IPS DF 6.9 (cell line): ENCODE measurements around the gene CSRP1.

Experiments used
- DNase-seq: peaks from one replicate; pipeline ENCODE4 v3.0.0-alpha.2; 2013; ENCODE audit warnings: low read depth, low spot score
- H3K27ac ChIP-seq: one replicate; pipeline ENCODE4 v1.5.1; 2013; ENCODE audit warnings: low read length, control low read depth
- H3K27me3 ChIP-seq: 2 replicates; pipeline ENCODE4 v1.6.1; 2013; ENCODE audit warnings: mild to moderate bottlenecking, low read length; ENCODE audit not compliant: control insufficient read depth, insufficient read depth
- H3K36me3 ChIP-seq: 2 replicates; pipeline ENCODE4 v1.6.1; 2013; ENCODE audit warnings: low read length; ENCODE audit not compliant: control insufficient read depth, insufficient read depth
- H3K4me1 ChIP-seq: 2 replicates; pipeline ENCODE4 v1.6.1; 2013; ENCODE audit warnings: low read length; ENCODE audit not compliant: control insufficient read depth, insufficient read depth
- H3K4me3 ChIP-seq: 2 replicates; pipeline ENCODE4 v1.5.1; 2013; ENCODE audit warnings: mild to moderate bottlenecking, low read length
- H3K9me3 ChIP-seq: 2 replicates; pipeline ENCODE4 v1.6.1; 2013; ENCODE audit warnings: low read length, inconsistent platforms; ENCODE audit not compliant: control insufficient read depth, insufficient read depth
- WGBS: extraction: QIAGEN DNeasy Blood & Tissue Kit; methylation state at CpG from one replicate; pipeline ENCODE4 v1.1.7; 2013; ENCODE audit warnings: mixed read lengths, missing lambda C conversion rate; ENCODE audit not compliant: insufficient read length, insufficient coverage; 5-methylcytosine and 5-hydroxymethylcytosine counted together

CSRP1 gene

DNA sequence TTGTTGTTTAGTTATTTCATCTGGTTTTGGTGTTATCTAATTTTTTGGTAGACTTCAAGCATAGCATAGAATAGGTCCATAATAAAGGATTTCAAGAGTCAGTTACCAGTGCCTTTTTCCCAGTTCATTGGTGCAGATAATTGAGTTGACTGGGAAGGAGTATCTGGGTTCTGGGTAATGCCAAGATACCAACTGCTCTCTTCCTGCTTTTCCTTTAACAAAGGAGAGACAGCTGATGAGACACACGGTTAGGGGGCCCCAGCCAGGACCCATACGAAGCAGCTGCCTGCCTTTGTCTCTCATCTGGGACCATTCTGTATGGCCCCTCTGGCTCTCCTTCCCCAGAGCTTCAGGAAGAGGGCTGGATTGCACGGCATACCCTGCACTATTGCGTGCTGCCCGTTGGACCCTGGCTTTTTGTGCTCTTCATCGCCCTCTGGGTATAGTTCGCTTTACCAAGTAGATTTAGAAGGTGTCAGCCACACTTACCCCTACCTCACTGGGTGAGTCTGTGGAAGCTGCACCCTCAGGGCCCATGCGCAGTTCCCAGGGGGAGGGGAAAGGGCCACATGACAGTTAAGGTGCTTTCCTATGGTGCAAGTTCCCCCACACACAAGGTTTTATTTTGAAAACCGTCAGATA lies 39.0 kb upstream of the CSRP1 start:
- Histone ChIP-seq H3K27ac (no peak overlapping the region), H3K4me1 (peaks cover 2% of the 10 kb centered on the region; the same call in 1 of the 2 replicates), H3K4me3 (no peak overlapping the region), H3K27me3 (no peaks in the 10 kb centered on the region; the same call in 1 of the 2 replicates), H3K9me3 (no peaks in the 10 kb centered on the region), H3K36me3 (no peaks in the 10 kb centered on the region)
- WGBS: no CpG with 5 or more reads among the region's 9 CpGs
- no peak for DNase-seq

DNA sequence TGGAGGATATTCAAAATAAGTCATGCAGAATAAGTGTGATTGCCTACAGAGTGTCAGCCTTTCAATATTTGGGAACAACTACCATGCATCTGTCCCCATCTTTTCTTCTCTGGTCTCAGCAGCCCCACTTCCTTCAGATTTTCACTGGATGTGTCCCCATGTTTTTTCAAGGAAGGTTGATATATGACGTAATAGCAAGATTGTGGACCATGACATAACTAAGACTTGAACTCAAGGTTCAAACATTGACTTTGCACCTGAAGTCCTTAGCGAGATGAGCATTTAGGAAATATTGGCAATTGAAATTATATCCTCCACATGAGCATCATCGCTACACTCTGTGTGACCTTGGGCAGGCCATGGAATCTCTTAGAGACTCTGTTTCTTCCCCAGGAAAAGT lies 37.8 kb upstream of the CSRP1 start:
- WGBS: no CpG with 5 or more reads among the region's 3 CpGs
- H3K4me3 ChIP-seq: no peak overlapping the region
- H3K9me3 ChIP-seq: no peaks in the 10 kb centered on the region
- H3K4me1 ChIP-seq: peaks cover 2% of the 10 kb centered on the region; the same call in 1 of the 2 replicates
- no peaks in the 10 kb centered on the region for H3K36me3 ChIP-seq
- peaks cover 5% of the 10 kb centered on the region; the same call in 1 of the 2 replicates for H3K27me3 ChIP-seq
- DNase-seq: no peak
- H3K27ac ChIP-seq: no peak overlapping the region

DNA sequence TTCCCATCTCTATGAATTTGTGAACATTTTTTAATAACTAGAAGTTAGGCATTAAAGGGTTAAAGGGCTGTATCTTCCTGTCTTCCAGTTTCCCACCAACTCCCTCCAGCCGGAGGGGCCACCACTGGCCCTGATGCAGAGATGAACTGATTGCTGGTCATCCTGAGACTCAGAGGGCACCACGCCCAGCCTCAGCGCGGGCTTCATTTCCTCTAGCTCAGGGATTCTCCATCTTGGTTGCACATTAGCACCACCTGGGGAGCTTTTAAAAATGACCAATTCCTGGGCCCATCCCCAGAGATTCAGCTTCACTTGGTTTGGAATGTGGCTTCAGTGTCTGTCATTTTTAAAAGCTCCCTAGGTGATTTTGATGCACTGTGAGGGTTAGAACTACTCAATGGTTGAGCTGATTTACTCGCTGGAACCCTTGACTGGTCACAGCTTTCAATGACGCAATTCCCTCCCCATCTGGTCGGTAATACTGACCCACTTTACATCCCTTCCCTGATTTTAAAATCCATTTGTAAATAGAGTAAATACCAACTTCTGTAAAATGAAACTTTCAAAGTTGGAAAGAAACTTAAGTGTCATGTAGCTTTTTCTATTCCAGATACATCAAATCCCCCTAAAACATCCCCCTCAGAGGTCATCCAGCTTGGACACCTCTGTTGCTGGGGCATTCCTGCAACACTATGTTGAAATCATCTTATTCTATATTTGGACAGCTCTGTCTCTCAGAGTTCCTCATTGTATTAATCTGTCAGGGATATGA lies 37.1 kb upstream of the CSRP1 start:
- WGBS: no CpG with 5 or more reads among the region's 7 CpGs
- DNase-seq: no peak
- Histone ChIP-seq H3K27me3 (peaks cover 7% of the 10 kb centered on the region; the same call in 1 of the 2 replicates), H3K27ac (no peak overlapping the region), H3K4me1 (peaks cover 2% of the 10 kb centered on the region; the same call in 1 of the 2 replicates), H3K36me3 (no peaks in the 10 kb centered on the region), H3K4me3 (no peak overlapping the region), H3K9me3 (no peaks in the 10 kb centered on the region)

DNA sequence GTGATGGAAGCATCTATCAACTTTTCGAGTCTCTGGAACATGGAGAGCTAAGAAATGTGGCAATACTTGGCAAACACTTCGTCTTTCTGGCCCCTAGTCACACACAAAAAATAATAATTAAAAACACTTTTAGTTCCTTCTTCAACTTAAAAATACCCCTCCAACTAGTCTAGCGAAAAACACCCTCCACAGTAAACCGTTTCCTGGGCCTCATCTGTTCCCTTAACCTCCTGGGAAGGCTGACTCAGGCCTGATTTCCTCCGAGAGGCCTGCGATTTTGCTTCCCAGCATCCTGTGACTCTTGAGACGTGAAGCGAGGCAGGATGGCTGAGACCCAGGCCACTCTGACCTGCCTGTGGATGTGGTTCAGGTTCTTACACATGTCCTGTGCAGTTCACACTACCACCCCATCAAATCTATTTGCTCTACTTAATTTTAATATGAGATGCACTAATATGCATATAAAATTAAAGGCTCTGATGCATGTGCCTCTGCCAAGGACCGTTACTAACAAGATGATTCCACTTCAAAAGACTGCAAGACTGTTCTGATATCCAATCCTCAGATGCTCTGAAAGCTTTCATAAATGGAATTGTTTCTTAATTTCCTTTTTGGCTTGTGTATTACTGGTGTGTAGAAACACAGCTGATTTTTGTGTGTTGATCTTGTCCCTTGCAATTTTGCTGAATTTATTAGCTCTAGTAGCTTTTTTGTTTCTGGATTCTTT lies 35.5 kb upstream of the CSRP1 start:
- no peak for DNase-seq
- Histone ChIP-seq H3K36me3 (no peaks in the 10 kb centered on the region), H3K27me3 (peaks cover 7% of the 10 kb centered on the region; the same call in 1 of the 2 replicates), H3K9me3 (no peaks in the 10 kb centered on the region), H3K27ac (no peak overlapping the region), H3K4me3 (no peak overlapping the region), H3K4me1 (peaks cover 3% of the 10 kb centered on the region; the same call in 1 of the 2 replicates)
- WGBS: 100% methylated on average over 2 of the region's 9 CpGs

DNA sequence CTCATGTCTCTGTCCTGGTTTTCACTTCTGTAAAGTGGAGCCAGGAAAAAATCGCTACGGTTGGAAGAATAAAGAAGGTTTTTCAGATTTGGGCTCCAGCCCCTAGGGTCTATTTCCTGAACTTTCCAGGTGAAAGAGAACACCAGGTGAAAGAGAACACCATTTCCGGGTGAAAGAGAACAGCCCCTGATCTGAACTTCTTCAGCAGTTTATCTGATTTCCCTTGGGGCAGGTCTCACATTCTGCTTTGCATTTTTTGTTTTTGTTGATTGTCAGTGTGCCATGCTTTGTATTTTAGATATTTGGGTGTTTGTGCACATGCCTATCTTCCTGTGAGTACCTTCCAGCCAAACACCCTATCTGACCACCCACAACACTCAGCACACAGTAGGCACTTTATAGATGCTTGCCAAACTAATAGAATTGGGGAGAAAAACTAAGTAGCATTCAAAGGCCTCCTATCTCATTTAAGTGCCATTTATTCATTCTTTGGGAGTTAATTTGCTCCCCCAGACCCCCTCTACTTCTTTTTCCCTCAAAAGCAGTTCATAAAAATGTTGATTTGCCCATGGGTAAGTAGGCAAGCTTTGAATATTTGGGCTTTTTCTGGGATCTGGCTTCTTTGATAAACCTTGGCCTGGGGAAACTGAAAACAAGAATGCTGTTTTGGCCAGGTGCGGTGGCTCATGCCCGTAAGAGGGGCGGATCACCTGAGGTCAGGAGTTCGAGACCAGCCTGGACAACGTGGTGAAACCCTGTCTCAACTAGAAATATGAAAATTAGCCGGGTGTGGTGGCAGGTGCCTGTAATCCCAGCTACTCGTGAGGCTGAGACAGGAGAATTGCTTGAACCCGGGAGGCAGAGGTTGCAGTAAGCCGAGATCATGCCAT lies 34.2 kb upstream of the CSRP1 start:
- H3K9me3 ChIP-seq: no peaks in the 10 kb centered on the region
- H3K4me3 ChIP-seq: no peak overlapping the region
- H3K4me1 ChIP-seq: peaks cover 3% of the 10 kb centered on the region; the same call in 1 of the 2 replicates
- DNase-seq: no peak
- H3K27me3 ChIP-seq: peaks cover 7% of the 10 kb centered on the region; the same call in 1 of the 2 replicates
- H3K27ac ChIP-seq: no peak overlapping the region
- no peaks in the 10 kb centered on the region for H3K36me3 ChIP-seq
- WGBS: no CpG with 5 or more reads among the region's 12 CpGs

DNA sequence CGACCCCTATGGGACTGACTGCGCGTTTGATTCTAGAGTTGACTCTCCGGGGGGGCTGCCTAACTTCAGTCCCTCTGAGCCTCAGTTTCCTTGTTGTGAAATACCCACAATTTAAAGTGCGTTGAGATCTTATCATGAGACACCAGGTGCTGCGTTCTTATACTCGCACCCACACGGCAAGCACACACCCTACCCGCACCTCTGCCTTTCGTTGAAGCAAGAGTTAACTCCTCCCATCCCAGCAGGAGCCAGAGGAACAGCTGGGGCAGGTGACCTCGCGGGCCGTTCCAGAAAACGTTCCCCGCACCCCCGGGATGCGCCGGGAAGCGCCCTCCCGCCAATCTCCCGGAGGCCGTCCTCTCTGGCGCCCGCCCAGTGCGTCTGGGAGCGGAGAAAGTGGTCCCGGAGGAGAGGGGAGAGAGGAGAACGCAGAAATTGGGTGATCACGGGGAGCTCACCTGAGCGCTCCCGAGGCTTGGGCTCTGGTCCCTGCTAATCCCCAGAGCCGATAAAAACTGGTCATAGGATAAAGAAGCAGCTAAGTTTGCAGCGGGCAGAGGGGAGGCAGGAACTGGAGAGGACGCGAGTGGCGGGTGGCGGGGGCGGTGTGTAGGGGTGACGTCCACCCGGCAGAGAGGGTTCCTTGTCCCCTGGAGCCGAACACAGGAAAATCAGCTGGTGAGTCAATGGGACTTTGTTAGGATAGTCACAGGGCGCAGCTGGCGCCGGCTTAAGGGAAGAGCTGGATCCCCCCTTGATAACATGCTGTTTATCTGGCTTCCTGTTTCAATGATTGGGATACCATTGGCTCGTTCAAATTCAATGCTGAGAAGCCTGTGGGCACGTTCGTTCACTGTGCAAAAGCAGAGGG lies 32.9 kb upstream of the CSRP1 start:
- Histone ChIP-seq H3K4me1 (peaks cover 3% of the 10 kb centered on the region; the same call in 1 of the 2 replicates), H3K4me3 (peak overlapping the region; percentile 73; the same call in 1 of the 2 replicates), H3K36me3 (no peaks in the 10 kb centered on the region), H3K27me3 (peaks cover 7% of the 10 kb centered on the region; the same call in 1 of the 2 replicates), H3K27ac (no peak overlapping the region), H3K9me3 (no peaks in the 10 kb centered on the region)
- no CpG with 5 or more reads among the region's 47 CpGs for WGBS
- DNase-seq: no peak

DNA sequence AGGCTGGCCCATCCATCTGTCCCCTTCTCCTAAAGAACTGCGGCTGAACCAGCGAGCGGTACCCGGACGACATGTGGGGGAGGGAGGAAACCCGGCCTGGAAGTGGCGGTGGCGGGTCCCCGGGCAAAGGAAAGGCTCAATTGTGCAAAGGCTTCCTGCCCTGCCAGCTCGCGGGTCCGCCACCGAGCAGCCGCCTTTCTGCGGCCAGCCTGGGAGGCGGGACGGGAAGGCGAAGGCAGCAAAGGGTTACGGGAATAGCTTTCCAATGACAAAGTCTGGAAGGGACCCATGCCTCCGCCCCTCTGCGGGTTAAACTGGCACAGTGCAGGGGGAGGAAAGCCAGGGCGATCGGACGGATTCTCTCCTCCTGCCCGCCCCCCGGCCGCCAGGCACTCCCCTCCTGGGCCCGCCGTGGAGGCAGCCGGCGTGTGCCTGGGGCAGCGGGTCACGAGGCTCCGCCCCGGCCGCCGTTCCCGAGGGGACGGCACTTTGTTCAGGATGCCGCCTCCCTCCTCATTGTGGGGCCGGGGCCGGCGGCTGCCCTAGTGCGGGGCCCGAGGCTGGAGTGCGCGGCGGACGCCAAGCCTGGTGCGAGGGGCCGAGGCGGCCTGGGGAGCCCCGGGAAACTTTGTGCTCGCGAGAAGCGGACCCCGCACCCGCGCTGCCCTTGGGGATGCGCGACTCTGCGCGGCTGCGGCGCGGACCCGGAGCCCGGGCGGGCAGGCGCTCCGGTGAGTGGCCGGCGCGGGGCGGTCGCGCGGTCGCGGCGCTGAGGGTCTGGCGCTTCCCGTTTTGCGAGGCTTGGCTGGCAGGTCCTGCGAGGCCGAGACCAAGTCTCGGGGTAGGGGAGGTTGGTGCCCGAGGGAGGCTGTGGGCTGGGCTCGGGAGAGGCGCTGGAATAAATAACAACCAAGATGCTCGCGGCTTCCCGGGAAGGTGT lies 32.0 kb upstream of the CSRP1 start, which contains the start of gene NAV1:
Gene NAV1 (plus strand): TSS at position 516 of the 940 bp plus-strand sequence. CDS start 83,758 bp downstream, outside the sequence.
- peak within 1 kb of the TSS; percentile 73; the same call in 1 of the 2 replicates for H3K4me3 ChIP-seq
- WGBS: no CpG with 5 or more reads among the region's 93 CpGs
- H3K27me3 ChIP-seq: peaks cover 7% of the 10 kb centered on the region; the same call in 1 of the 2 replicates
- H3K36me3 ChIP-seq: no peaks in the 10 kb centered on the region
- H3K4me1 ChIP-seq: peaks cover 3% of the 10 kb centered on the region; the same call in 1 of the 2 replicates
- DNase-seq: no peak
- no peaks in the 10 kb centered on the region for H3K9me3 ChIP-seq
- no peak within 1 kb of the TSS for H3K27ac ChIP-seq

DNA sequence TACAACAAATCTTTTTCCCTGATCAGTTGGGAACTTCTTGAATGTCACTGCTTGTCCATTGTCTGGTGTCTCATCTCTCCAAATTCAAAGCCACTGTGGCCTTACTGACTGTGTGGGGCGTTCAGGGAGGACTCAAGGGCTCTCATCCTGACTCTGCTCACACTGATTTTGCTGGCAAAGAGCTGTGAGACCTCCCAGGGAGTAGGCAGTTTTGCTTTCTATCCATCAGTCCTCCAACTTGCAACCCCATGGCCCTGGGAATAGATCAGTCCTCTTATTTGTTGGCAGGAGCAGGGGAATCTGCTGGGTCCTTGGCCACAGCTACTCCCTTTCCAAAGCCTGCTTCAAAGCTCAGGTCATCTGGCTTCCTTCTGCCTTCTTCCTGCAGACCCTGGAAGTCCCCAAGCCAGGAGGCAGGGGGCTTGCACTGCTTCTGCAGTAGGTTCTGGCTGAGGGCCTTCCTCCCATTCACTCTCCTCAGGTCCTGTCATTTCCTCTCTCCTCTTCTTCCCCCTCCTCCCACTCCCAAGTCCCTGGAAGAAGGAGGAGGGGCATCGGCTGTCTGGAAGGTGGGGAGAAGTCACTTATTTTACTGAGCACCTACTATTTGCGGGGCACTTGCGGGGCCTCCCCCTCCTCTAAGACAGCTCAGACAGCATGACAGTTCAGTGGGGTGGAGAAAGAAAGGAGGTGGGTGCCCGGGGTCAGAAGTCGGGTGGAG lies 31.1 kb upstream of the CSRP1 start:
- Histone ChIP-seq H3K4me1 (0 out of 2 replicates have a peak, but pooled peaks cover 1% of the 10 kb centered on the region), H3K9me3 (no peaks in the 10 kb centered on the region), H3K36me3 (no peaks in the 10 kb centered on the region), H3K4me3 (peak overlapping the region; percentile 73; the same call in 1 of the 2 replicates), H3K27me3 (peaks cover 7% of the 10 kb centered on the region; the same call in 1 of the 2 replicates), H3K27ac (no peak overlapping the region)
- WGBS: no CpG with 5 or more reads among the region's 6 CpGs
- no peak for DNase-seq
